H1 (cell line): ENCODE measurements around the gene MC5R. TPM values are rescaled to one million over a fixed set of nuclear protein-coding genes. Genes with fewer than 3 reads are reported as not detected.

ENCODE experiments used
- CTCF ChIA-PET: fragments of 300-600 bp; sonication (Branson Sonifier 250); formaldehyde crosslinking; loops from one replicate; lab custom pipeline; 2021; ENCODE audit not compliant: partially characterized antibody; lab: Charles Lee
- POLR2A ChIA-PET: fragments of 300-600 bp; sonication (Branson Sonifier 250); formaldehyde crosslinking; loops from one replicate; lab custom pipeline; 2021; ENCODE audit warnings: inconsistent platforms; ENCODE audit not compliant: partially characterized antibody; lab: Charles Lee
- DNase-seq, 2 experiments: peaks; one replicate each; pipeline versions ENCODE4 v3.0.0 to v3.0.0-alpha.2; 2010 to 2022; ENCODE audit warnings: low spot score in 2 of 2, low read depth in 1 of 2, mixed read lengths in 1 of 2
- FAIRE-seq: peaks from 2 replicates; lab custom pipeline; 2011; peaks lifted over from hg19 to GRCh38; lab: Jason Lieb, UNC
- H2AFZ ChIP-seq: 2 replicates; pipeline ENCODE4 v1.8.1; 2012; ENCODE audit warnings: low read length, inconsistent platforms
- H2AK5ac ChIP-seq: 2 replicates; pipeline ENCODE4 v1.6.1; 2013; ENCODE audit warnings: low read depth, low read length
- H2BK120ac ChIP-seq: replicated peaks from 2 replicates; pipeline ENCODE3; 2013; ENCODE audit warnings: low read depth, low read length, inconsistent platforms
- H2BK12ac ChIP-seq: 2 replicates; pipeline ENCODE4 v1.6.1; 2013; ENCODE audit warnings: low read depth, low read length
- H2BK15ac ChIP-seq: 2 replicates; pipeline ENCODE4 v1.6.1; 2013; ENCODE audit warnings: low read length
- H2BK20ac ChIP-seq: 2 replicates; pipeline ENCODE4 v1.6.1; 2013; ENCODE audit warnings: low read length
- H2BK5ac ChIP-seq: 2 replicates; pipeline ENCODE4 v1.6.1; 2013; ENCODE audit warnings: low read depth, low read length
- H3K14ac ChIP-seq: 2 replicates; pipeline ENCODE4 v1.6.1; 2013; ENCODE audit warnings: inconsistent platforms; ENCODE audit not compliant: insufficient read length
- H3K18ac ChIP-seq: 2 replicates; pipeline ENCODE4 v1.6.1; 2013; ENCODE audit warnings: low read length; ENCODE audit errors: extremely low read depth
- H3K23ac ChIP-seq: 2 replicates; pipeline ENCODE4 v1.6.1; 2013; ENCODE audit warnings: inconsistent platforms; ENCODE audit not compliant: insufficient read length
- H3K23me2 ChIP-seq: 2 replicates; pipeline ENCODE4 v1.6.1; 2013; ENCODE audit warnings: low read depth, low read length
- H3K27ac ChIP-seq: 2 replicates; pipeline ENCODE4 v1.6.1; 2011; ENCODE audit warnings: low read depth, low read length, inconsistent platforms
- H3K27me3 ChIP-seq, 4 experiments: replicated peaks in 1 of 4; 1 replicate in 1 of 4; 2 replicates in 3 of 4; pipeline versions ENCODE4 v1.6.1 to v1.8.1; 2011 to 2013; ENCODE audit warnings: low read length in 3 of 4, mild to moderate bottlenecking in 3 of 4, inconsistent platforms in 2 of 4, mixed read lengths in 2 of 4, moderate library complexity in 1 of 4; ENCODE audit not compliant: control insufficient read depth in 3 of 4, insufficient read depth in 3 of 4; ENCODE audit errors: extremely low read depth in 1 of 4
- H3K36me3 ChIP-seq, 4 experiments: 2 replicates each; pipeline versions ENCODE4 v1.6.1 to v1.8.1; 2011 to 2013; ENCODE audit warnings: mild to moderate bottlenecking in 4 of 4, low read length in 3 of 4, moderate library complexity in 2 of 4, control low read depth in 1 of 4, inconsistent platforms in 1 of 4; ENCODE audit not compliant: insufficient read depth in 4 of 4, control insufficient read depth in 2 of 4
- H3K4ac ChIP-seq: replicated peaks from 2 replicates; pipeline ENCODE3; 2013; ENCODE audit warnings: low read length, low read depth, mixed read lengths, inconsistent platforms; ENCODE audit not compliant: insufficient read length
- H3K4me1 ChIP-seq, 4 experiments: replicated peaks in 1 of 4; 1 replicate in 1 of 4; 2 replicates in 3 of 4; pipeline versions ENCODE4 v1.6.1 to v1.8.1; 2011 to 2013; ENCODE audit warnings: low read length in 3 of 4, inconsistent platforms in 2 of 4, mixed read lengths in 1 of 4; ENCODE audit not compliant: insufficient read depth in 4 of 4, control insufficient read depth in 3 of 4
- H3K4me2 ChIP-seq, 2 experiments: 2 replicates each; pipeline versions ENCODE4 v1.6.1 to v1.8.1; 2011 to 2013; ENCODE audit warnings: low read depth in 2 of 2, low read length in 2 of 2, control low read depth in 1 of 2, inconsistent platforms in 1 of 2, mild to moderate bottlenecking in 1 of 2; ENCODE audit not compliant: insufficient read depth in 1 of 2
- H3K4me3 ChIP-seq, 4 experiments: fragments of 200-600, 300-600 bp in 1 of 4; sonication (generic), shearing (Covaris generic), sonication (Bioruptor Twin) in 1 of 4; 2 replicates each; pipeline versions ENCODE4 v1.5.1 to v1.8.1; 2011 to 2016; ENCODE audit warnings: low read length in 4 of 4, low read depth in 3 of 4, control low read depth in 2 of 4, inconsistent platforms in 2 of 4, mild to moderate bottlenecking in 2 of 4, mixed read lengths in 1 of 4, moderate library complexity in 1 of 4; ENCODE audit not compliant: insufficient read depth in 2 of 4; ENCODE audit errors: extremely low read depth in 1 of 4
- H3K56ac ChIP-seq: replicated peaks from 2 replicates; pipeline ENCODE3; 2013; ENCODE audit warnings: low read depth, mild to moderate bottlenecking, mixed read lengths, low read length, inconsistent platforms; ENCODE audit not compliant: insufficient read length
- H3K79me1 ChIP-seq: 2 replicates; pipeline ENCODE4 v1.6.1; 2013; ENCODE audit warnings: low read depth, low read length, control low read depth
- H3K79me2 ChIP-seq, 2 experiments: 2 replicates each; pipeline versions ENCODE4 v1.6.1 to v1.8.1; 2012 to 2013; ENCODE audit warnings: low read length in 2 of 2, mild to moderate bottlenecking in 2 of 2, inconsistent platforms in 1 of 2; ENCODE audit not compliant: insufficient read depth in 2 of 2, control insufficient read depth in 1 of 2
- H3K9ac ChIP-seq, 4 experiments: replicated peaks in 1 of 4; 1 replicate in 1 of 4; 2 replicates in 3 of 4; pipeline versions ENCODE4 v1.6.1 to v1.8.1; 2011 to 2013; ENCODE audit warnings: low read depth in 3 of 4, low read length in 3 of 4, control low read depth in 2 of 4, mild to moderate bottlenecking in 2 of 4, moderate library complexity in 2 of 4, inconsistent platforms in 1 of 4; ENCODE audit errors: extremely low read depth in 1 of 4
- H3K9me3 ChIP-seq, 2 experiments: 2 replicates each; pipeline versions ENCODE4 v1.6.1 to v1.8.1; 2012 to 2013; ENCODE audit warnings: mild to moderate bottlenecking in 2 of 2, moderate library complexity in 2 of 2, control low read depth in 1 of 2, inconsistent platforms in 1 of 2, low read depth in 1 of 2, low read length in 1 of 2, mixed read lengths in 1 of 2; ENCODE audit not compliant: insufficient read depth in 2 of 2
- H4K20me1 ChIP-seq, 2 experiments: replicated peaks in 1 of 2; 2 replicates each; pipeline versions ENCODE3 to v1.8.1; 2011 to 2013; ENCODE audit warnings: inconsistent platforms in 2 of 2, low read length in 2 of 2, mild to moderate bottlenecking in 1 of 2; ENCODE audit not compliant: insufficient read depth in 2 of 2, control insufficient read depth in 1 of 2
- H4K5ac ChIP-seq: 2 replicates; pipeline ENCODE4 v1.6.1; 2013; ENCODE audit warnings: low read length, low read depth, mixed read lengths, inconsistent platforms; ENCODE audit not compliant: insufficient read length
- H4K8ac ChIP-seq: 2 replicates; pipeline ENCODE4 v1.8.0; 2013; ENCODE audit warnings: mild to moderate bottlenecking, moderate library complexity, low read length, inconsistent platforms; ENCODE audit not compliant: insufficient read depth; ENCODE audit errors: extremely low read depth
- H4K91ac ChIP-seq: replicated peaks from 2 replicates; pipeline ENCODE3; 2013; ENCODE audit warnings: low read length, mixed read lengths, inconsistent platforms; ENCODE audit not compliant: insufficient read length
- BACH1 ChIP-seq: IDR thresholded peaks from 2 replicates; pipeline ENCODE4 v1.6.1; 2012; ENCODE audit warnings: low read length, improper control_type of control experiment
- CEBPB ChIP-seq: IDR thresholded peaks from 2 replicates; pipeline ENCODE4 v1.6.1; 2012; ENCODE audit warnings: low read depth, low read length
- CHD2 ChIP-seq: IDR thresholded peaks from 2 replicates; pipeline ENCODE4 v1.6.1; 2012; ENCODE audit warnings: low read length, improper control_type of control experiment
- CREB1 ChIP-seq: IDR thresholded peaks from 2 replicates; pipeline ENCODE4 v1.6.1; 2012; ENCODE audit warnings: inconsistent platforms
- JUN ChIP-seq: IDR thresholded peaks from 2 replicates; pipeline ENCODE4 v1.6.1; 2011; ENCODE audit warnings: low read depth, mild to moderate bottlenecking, improper control_type of control experiment, low read length
- KDM1A ChIP-seq: fragments of 200-600, 300-600 bp; sonication (generic); IDR thresholded peaks from 2 replicates; pipeline ENCODE4 v1.7.1; 2016; ENCODE audit warnings: mild to moderate bottlenecking, low read length, borderline replicate concordance
- KDM5A ChIP-seq: fragments of 200-600 bp; IDR thresholded peaks from 2 replicates; pipeline ENCODE4 v1.7.1; 2012; ENCODE audit warnings: mild to moderate bottlenecking, low read length, inconsistent platforms, mixed read lengths
- PHF8 ChIP-seq: fragments of 200-600 bp; sonication (generic); conservative IDR thresholded peaks from 2 replicates; pipeline ENCODE4 v1.7.1; 2012; ENCODE audit warnings: low read depth, mild to moderate bottlenecking, inconsistent platforms, low read length, moderate library complexity
- POLR2AphosphoS5 ChIP-seq: IDR thresholded peaks from 2 replicates; pipeline ENCODE4 v1.6.1; 2011; ENCODE audit warnings: low read depth, low read length
- POU5F1 ChIP-seq: IDR thresholded peaks from 2 replicates; pipeline ENCODE4 v1.6.1; 2011; ENCODE audit warnings: low read depth, mild to moderate bottlenecking, low read length, moderate library complexity
- RAD21 ChIP-seq, 2 experiments: IDR thresholded peaks in 1 of 2; conservative IDR thresholded peaks in 1 of 2; 2 replicates each; pipeline ENCODE4 v1.6.1; 2011; ENCODE audit warnings: low read depth in 2 of 2, low read length in 2 of 2, improper control_type of control experiment in 1 of 2, inconsistent platforms in 1 of 2, mild to moderate bottlenecking in 1 of 2, moderate library complexity in 1 of 2
- RXRA ChIP-seq: IDR thresholded peaks from 2 replicates; pipeline ENCODE4 v1.6.1; 2011; ENCODE audit warnings: low read depth, mild to moderate bottlenecking, low read length, moderate library complexity; ENCODE audit not compliant: insufficient read depth
- SUZ12 ChIP-seq: fragments of 200-600 bp; sonication (generic); IDR thresholded peaks from 2 replicates; pipeline ENCODE4 v1.6.1; 2012; ENCODE audit warnings: mild to moderate bottlenecking, inconsistent platforms, low read length, moderate library complexity, mixed read lengths
- TCF12 ChIP-seq: IDR thresholded peaks from 2 replicates; pipeline ENCODE4 v1.6.1; 2011; ENCODE audit warnings: low read depth, mild to moderate bottlenecking, low read length
- WGBS, 2 experiments: shearing (Covaris generic) in 1 of 2; methylation state at CpG; one replicate each; pipeline versions ENCODE4 v1.1.6 to v1.1.7; 2013 to 2015; ENCODE audit warnings: low lambda C conversion rate in 2 of 2, mixed read lengths in 2 of 2, inconsistent platforms in 1 of 2, low coverage in 1 of 2, missing lambda C conversion rate in 1 of 2; ENCODE audit not compliant: insufficient replicate concordance in 2 of 2, insufficient coverage in 1 of 2, insufficient read length in 1 of 2; ENCODE audit errors: extremely low coverage in 1 of 2, missing lambda C conversion rate in 1 of 2; 5-methylcytosine and 5-hydroxymethylcytosine counted together
- polyA plus RNA-seq, 7 experiments: library from polyadenylated mRNA; depleted of rRNA in 3 of 7; stranded (reverse) in 5 of 7; unstranded in 2 of 7; fragments of >200 nt in 5 of 7; fragments of 200-250 nt in 2 of 7; gene quantifications; 1 replicate in 5 of 7; 2 replicates in 1 of 7; 4 replicates in 1 of 7; pipeline versions ENCODE4 v1.2.1 to v1.2.3, GENCODE V29; 2011 to 2013; ENCODE audit warnings: missing spikeins in 2 of 7, mixed read lengths in 2 of 7
- total RNA-seq: library from RNA; stranded (reverse); fragmentation: NEBNext Ultra II Directional; extraction: Animal tissue kit (Norgen Biotek cat#: 25700); gene quantifications from 2 replicates; pipeline ENCODE4 v1.2.1, GENCODE V29; 2021

MC5R gene
- total and polyA plus RNA-seq, 2 of the 8 experiments (the other 6 are each of a cell fraction or from before 2014, with no cell fraction given) = 0.37 to 1.4 TPM

- no peak overlapping the region for H3K4ac ChIP-seq
- WGBS, 2 experiments = 78% methylated on average over 7 of the region's 7 CpGs; no CpG with 5 or more reads in 1 of the 2 experiments
- H2BK120ac ChIP-seq = no peak overlapping the region
- DNase-seq = no peak
- no peak overlapping the region for H3K56ac ChIP-seq
- no peak overlapping the region for H2BK5ac ChIP-seq
- no peak overlapping the region for H2BK12ac ChIP-seq
- H4K20me1 ChIP-seq = no peaks in the 10 kb centered on the region
- H3K14ac ChIP-seq = no peak overlapping the region
- H3K36me3 ChIP-seq = no peaks in the 10 kb centered on the region
- no peak overlapping the region for H4K91ac ChIP-seq
- H3K23me2 ChIP-seq = no peaks in the 10 kb centered on the region
- H3K9me3 ChIP-seq = no peaks in the 10 kb centered on the region
- no peak overlapping the region for H3K27ac ChIP-seq
- no peak overlapping the region for H4K8ac ChIP-seq
- no peaks in the 10 kb centered on the region for H3K79me1 ChIP-seq
- no peak overlapping the region for H2AFZ ChIP-seq
- H3K18ac ChIP-seq = no peak overlapping the region
- no peak overlapping the region for H3K4me3 ChIP-seq
- H3K27me3 ChIP-seq = no peaks in the 10 kb centered on the region
- H2BK15ac ChIP-seq = no peak overlapping the region
- H2AK5ac ChIP-seq = no peak overlapping the region
- H3K23ac ChIP-seq = no peak overlapping the region
- FAIRE-seq = no peak
- H3K4me2 ChIP-seq = no peak overlapping the region
- no peaks in the 10 kb centered on the region for H3K4me1 ChIP-seq
- H4K5ac ChIP-seq = no peak overlapping the region
- CTCF ChIA-PET = no interaction called here
- H2BK20ac ChIP-seq = no peak overlapping the region
- H3K79me2 ChIP-seq = no peaks in the 10 kb centered on the region
- no peak overlapping the region for H3K9ac ChIP-seq
- POLR2A ChIA-PET = no interaction called here
- TF ChIP-seq RAD21 (IDR thresholded peaks at IDR 0.05 in 1 of 2, conservative IDR thresholded peaks at IDR 0.05 in 1 of 2; ENCODE audit: low read depth in 2 of 2, low read length in 2 of 2) (peak; percentile 63 to 69), CREB1 (no peak), CHD2 (no peak), KDM1A (no peak), POLR2AphosphoS5 (no peak), POU5F1 (no peak), BACH1 (no peak), CEBPB (no peak), RXRA (no peak), SUZ12 (no peak), PHF8 (no peak), JUN (no peak), TCF12 (no peak), KDM5A (no peak)
Measured at GRCh38 chr18:13793819-13794218, 30.1 kb upstream of the MC5R start.
